Tongue (tissue), 2 donors: ENCODE data around the gene PHLDA1. TPM values are rescaled to one million over a fixed set of nuclear protein-coding genes. Genes with fewer than 3 reads are reported as not detected.
"Not testable (repeated sequence)": the region's sequence is repeated elsewhere in the genome, so short reads cannot be mapped to it uniquely, and the experiment has no call there.

Source experiments
- DNase-seq: peaks from one replicate; pipeline ENCODE4 v3.0.0-alpha.2; 2015
- total RNA-seq: library from RNA; depleted of rRNA; stranded (reverse); fragments of >200 nt; gene quantifications from one replicate; pipeline ENCODE4 v1.2.3, GENCODE V29; 2014

The PHLDA1 gene
- total RNA-seq, 1 donor from 2014 or later: 13.4 TPM

DNA sequence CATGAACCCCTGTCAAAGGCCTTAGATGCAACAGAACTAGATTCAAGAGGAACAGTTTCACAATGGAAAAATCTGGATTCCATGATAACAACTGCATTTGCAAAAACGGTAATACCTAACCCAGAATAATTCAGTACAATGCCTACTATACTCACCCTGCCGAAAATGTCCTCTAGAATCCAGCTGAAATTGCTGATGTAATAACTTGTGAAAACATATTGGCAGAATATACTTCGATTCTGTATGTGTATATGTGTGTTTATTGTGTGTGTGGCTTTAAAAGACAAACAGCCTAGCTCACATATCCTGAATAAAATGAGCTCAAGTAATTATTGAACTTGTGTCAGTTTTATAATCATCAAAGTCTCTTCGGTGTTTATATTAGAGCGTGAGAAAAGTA lies 46.0 kb downstream of the PHLDA1 start:
- DNase-seq: no peak

DNA sequence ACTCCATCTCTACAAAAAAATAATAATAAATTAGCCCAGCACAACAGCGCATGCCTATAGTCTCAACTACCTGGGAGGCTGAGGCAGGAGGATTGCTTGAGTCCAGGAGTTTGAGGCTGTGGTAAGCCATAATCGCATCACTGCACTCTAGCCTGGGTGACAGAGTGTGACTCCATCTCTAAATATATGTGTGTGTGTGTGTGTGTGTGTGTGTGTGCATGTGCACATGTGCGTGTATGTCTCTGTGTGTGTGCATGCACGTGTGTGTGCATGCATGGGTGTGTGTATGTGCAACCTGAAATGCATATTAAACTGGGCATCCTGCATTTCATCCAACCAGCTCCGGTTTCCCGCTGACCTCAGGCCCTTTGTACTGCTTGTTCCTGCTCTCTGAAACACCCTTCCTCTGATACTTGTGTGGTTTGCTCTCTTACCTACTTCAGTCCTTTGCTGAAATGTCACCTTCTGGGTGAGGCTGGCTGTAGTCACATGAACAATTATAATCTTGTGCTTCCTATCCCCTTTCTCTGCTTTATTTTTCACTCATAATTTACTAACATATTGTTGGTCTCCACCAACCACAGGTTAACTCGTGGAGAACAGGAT lies 46.9 kb downstream of the PHLDA1 start:
- no peak for DNase-seq

DNA sequence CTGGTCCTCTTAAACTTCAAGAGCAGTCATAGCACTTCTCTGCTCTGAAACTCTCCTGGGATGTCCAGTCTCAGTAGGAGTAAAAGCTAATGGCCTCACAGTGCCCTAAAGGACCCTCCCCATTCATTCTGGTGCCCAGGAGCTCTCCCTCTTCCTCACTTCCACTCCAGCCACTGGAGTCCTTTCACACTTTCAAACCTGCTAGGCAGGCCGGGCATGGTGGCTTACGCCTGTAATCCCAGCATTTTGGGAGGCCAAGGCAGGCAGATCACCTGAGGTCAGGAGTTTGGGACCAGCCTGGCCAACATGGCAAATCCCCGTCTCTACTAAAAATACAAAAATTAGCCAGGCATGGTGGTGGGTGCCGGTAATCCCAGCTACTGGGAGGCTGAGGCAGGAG lies 47.7 kb downstream of the PHLDA1 start:
- DNase-seq: not testable (repeated sequence)

DNA sequence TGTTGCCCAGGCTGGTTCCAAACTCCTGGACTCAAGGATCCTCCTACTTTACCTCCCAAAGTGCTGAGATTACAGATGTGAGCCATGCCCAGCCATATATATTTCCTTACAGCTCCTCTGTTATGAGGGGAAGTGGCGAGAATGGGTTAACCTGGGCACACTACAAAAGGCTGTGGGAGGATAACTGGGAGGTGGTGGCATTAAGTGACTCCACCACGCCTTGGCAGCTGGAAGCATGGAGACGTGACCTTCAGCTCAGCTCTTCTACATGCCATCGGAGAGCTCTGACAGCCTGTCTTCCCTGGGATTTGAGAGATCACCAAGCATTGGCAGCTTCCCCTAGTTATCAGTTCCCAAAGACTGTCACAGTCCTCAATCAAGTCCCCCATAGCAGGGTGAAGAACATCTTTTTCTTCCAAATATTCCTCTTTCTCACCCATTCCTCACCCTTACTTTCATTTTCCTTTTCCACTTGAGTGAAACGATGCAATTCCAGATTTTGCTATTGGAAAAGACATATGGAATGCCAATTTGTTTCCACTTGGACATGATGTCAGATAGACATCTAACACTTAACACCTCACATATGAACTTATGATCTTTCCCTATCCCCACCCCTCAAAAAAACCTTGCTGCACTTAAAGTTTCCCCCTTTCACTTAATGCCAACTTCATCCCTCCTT lies 48.5 kb downstream of the PHLDA1 start:
- DNase-seq: peak; percentile 25

GRCh38 chr12:75982169-75982564 lies 49.4 kb downstream of the PHLDA1 start:
- DNase-seq: no peak

GRCh38 chr12:75981247-75982168 lies 50.1 kb downstream of the PHLDA1 start:
- DNase-seq: no peak

DNA sequence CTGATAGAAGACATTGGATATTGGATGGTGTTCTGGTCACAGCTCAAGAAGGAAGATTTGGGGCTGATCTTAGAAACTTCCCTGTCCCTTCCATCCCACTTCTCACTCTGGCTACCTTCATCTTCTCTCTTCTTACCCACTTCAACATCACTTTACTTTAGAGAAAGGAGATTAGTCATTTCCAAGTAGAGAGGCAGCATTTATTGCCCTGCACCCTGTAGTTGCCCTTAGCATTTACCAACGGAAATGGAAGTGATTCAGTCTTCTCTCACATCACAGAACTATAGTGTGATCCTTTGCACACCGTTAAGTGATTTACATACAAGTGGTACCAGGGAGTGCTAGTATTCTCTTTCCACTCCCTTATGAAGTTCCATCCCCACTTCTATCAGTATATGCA lies 52.4 kb downstream of the PHLDA1 start:
- DNase-seq: no peak

- no peak for DNase-seq
Observed at GRCh38 chr12:75978677-75979076, 52.9 kb downstream of the PHLDA1 start.

DNA sequence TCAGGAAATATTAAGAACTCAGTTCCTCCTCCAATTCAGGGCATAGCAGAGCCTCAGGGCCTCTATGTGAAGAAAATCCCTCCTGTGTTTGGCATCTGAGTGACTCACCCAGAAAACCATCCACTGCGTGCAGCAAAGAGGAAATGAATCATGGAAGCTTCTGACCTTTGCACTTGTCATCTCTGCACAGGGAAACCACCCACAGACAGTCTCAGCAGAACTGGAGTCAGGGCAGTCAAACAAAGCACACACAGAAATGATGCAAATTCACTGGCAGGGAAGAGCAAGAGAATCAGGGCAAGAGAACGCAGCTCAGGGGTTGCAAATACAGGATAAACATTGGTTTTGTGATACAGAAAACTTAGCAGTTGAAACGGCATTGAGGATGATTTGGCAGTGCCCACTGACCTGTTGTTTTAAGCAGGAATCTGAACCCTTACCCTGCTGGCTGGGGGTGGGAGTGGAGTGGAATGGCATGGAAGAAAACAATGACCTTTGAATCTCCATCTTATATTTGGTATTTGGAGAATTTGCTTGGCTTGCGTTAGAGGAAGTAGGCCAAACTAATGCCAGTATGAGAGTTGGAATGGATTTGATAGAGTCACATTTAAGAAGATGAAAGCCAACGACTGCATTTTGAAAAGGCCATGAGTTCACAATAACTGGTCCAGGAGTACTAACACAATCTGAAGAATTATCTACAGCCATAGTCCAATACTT lies 53.5 kb downstream of the PHLDA1 start:
- DNase-seq: peak; percentile 76

GRCh38 chr12:75977590-75977951 lies 54.0 kb downstream of the PHLDA1 start:
- DNase-seq: no peak

DNA sequence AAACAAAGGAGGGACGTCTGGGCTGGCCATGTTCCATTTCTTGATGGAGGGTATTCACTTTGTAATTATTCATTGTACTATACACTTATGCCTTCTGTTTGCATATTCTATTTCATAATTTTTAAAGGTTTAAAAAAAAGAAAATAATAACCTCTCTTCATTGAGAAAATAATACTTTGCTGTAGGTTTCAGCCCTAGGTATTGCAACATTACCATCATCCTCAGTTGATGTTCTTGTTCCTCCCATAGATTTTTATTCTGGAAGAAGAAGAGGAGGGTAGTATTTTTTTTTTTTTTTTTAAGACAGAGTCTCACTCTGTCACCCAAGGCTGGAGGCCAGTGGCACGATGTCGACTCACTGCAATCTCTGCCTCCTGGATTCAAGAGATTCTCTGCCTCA lies 54.7 kb downstream of the PHLDA1 start:
- no peak for DNase-seq

- DNase-seq: no peak
Observed at GRCh38 chr12:75976113-75976512, 55.5 kb downstream of the PHLDA1 start.

- no peak for DNase-seq
Observed at GRCh38 chr12:75975702-75976101, 55.9 kb downstream of the PHLDA1 start.

Other genes starting within 250 kb of the PHLDA1 start
- gene NAP1L1, start 52.9 kb upstream of the PHLDA1 start, total RNA-seq: 250 TPM